Measurements from ENCODE around the gene PIK3C3. TPM values are rescaled to one million over a fixed set of nuclear protein-coding genes. Genes with fewer than 3 reads are reported as not detected.

PIK3C3 gene
- total RNA-seq, 1 experiment from 2014 or later: 23.9 TPM

DNA sequence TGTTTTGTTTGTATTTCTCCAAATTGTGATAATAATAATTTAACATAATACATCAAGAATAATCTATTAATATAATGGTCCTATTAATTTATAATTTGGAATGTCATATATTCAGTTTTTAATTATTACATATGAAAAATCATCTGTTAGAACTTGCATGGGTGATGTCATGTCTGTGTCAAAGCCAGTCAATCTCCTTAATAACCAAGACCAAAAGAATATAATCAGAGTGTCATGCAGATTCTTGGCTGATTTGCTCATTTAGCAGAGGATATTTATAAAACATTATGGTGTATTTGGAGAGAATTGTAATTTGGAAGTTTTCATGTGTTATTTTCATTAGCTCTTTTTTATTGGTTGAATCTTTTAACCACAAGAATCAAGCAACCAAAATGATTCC lies 96.4 kb downstream of the PIK3C3 start:
- ATAC-seq (no peak), DNase-seq (ENCODE audit: low read depth, low spot score) (no peak)
- Histone ChIP-seq H3K4me3 (ENCODE audit: low read depth in 2 of 2, low read length in 2 of 2) (no peak overlapping the region), H3K4me1 (ENCODE audit: control insufficient read depth, insufficient read depth, low read length) (no peaks in the 10 kb centered on the region), H3K27me3 (ENCODE audit: control insufficient read depth, insufficient read depth, low read length) (no peaks in the 10 kb centered on the region), H3K27ac (ENCODE audit: low read length) (no peak overlapping the region), H3K36me3 (ENCODE audit: control insufficient read depth, insufficient read depth, low read length) (no peaks in the 10 kb centered on the region; the same call in 1 of the 2 replicates), H3K9me3 (ENCODE audit: control insufficient read depth, insufficient read depth, low read depth, low read length) (no peaks in the 10 kb centered on the region)
- in situ Hi-C loops (cut with HindIII; ENCODE audit: low pct_unique_long_range_greater_than_20kb, low sequenced_read_pairs) (no loop called here), intact Hi-C loops (cut with micrococcal nuclease; ENCODE audit: unreplicated experiment) (loop anchor here (10.0 kb wide), 1 partner anchor 1513 kb away; no protein-coding TSS in a partner anchor)
- ChIA-PET CTCF (no interaction called here), POLR2A (no interaction called here)
- TF ChIP-seq SIN3A (IDR thresholded peaks at IDR 0.05; ENCODE audit: borderline replicate concordance, insufficient read depth, low read depth, low read length): no peak
- TF ChIP-seq POLR2AphosphoS5 (IDR thresholded peaks at IDR 0.05; ENCODE audit: low read depth, low read length): no peak
- TF ChIP-seq, protein P1, sequence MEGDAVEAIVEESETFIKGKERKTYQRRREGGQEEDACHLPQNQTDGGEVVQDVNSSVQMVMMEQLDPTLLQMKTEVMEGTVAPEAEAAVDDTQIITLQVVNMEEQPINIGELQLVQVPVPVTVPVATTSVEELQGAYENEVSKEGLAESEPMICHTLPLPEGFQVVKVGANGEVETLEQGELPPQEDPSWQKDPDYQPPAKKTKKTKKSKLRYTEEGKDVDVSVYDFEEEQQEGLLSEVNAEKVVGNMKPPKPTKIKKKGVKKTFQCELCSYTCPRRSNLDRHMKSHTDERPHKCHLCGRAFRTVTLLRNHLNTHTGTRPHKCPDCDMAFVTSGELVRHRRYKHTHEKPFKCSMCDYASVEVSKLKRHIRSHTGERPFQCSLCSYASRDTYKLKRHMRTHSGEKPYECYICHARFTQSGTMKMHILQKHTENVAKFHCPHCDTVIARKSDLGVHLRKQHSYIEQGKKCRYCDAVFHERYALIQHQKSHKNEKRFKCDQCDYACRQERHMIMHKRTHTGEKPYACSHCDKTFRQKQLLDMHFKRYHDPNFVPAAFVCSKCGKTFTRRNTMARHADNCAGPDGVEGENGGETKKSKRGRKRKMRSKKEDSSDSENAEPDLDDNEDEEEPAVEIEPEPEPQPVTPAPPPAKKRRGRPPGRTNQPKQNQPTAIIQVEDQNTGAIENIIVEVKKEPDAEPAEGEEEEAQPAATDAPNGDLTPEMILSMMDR (IDR thresholded peaks at IDR 0.05): no peak
- TF ChIP-seq, protein P2, sequence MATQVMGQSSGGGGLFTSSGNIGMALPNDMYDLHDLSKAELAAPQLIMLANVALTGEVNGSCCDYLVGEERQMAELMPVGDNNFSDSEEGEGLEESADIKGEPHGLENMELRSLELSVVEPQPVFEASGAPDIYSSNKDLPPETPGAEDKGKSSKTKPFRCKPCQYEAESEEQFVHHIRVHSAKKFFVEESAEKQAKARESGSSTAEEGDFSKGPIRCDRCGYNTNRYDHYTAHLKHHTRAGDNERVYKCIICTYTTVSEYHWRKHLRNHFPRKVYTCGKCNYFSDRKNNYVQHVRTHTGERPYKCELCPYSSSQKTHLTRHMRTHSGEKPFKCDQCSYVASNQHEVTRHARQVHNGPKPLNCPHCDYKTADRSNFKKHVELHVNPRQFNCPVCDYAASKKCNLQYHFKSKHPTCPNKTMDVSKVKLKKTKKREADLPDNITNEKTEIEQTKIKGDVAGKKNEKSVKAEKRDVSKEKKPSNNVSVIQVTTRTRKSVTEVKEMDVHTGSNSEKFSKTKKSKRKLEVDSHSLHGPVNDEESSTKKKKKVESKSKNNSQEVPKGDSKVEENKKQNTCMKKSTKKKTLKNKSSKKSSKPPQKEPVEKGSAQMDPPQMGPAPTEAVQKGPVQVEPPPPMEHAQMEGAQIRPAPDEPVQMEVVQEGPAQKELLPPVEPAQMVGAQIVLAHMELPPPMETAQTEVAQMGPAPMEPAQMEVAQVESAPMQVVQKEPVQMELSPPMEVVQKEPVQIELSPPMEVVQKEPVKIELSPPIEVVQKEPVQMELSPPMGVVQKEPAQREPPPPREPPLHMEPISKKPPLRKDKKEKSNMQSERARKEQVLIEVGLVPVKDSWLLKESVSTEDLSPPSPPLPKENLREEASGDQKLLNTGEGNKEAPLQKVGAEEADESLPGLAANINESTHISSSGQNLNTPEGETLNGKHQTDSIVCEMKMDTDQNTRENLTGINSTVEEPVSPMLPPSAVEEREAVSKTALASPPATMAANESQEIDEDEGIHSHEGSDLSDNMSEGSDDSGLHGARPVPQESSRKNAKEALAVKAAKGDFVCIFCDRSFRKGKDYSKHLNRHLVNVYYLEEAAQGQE (IDR thresholded peaks at IDR 0.05; ENCODE audit: insufficient read depth in 1 of 2, low read depth in 2 of 2, low read length in 1 of 2): no peak
- TF ChIP-seq TCF7L2 (IDR thresholded peaks at IDR 0.05; ENCODE audit: low read depth, low read length): no peak
- BruUV-seq (replicated peaks): no TSS peak

DNA sequence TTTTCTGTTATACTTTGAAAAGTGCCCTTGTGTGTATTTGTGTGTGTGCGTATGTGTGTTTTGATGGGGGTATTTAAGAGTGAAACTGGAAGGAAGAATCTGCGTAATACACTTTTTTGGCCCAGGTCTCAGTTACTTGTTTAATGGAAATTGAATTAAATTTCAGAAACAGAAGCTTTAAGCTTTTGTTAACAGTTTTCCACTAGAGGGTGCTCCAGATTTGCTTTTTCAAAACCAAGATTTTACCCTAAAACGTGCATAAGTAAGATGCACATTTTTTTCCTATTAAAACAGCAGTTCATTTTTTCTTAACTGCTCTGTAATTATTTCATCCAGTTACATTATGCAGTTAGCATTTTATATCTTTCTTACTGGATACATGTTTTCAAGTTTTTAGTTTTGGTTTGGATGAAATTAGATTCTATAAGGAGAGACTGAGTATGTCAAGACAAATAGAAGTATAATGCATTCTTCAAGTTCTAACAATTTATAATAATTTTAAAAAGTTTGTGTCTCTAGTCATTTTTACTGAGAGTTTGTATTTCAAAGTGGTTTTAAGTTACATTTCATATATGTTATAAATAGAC lies 97.2 kb downstream of the PIK3C3 start:
- Histone ChIP-seq H3K4me1 (ENCODE audit: control insufficient read depth, insufficient read depth, low read length) (no peaks in the 10 kb centered on the region), H3K4me3 (ENCODE audit: low read depth in 2 of 2, low read length in 2 of 2) (no peak overlapping the region), H3K27ac (ENCODE audit: low read length) (no peak overlapping the region), H3K36me3 (ENCODE audit: control insufficient read depth, insufficient read depth, low read length) (no peaks in the 10 kb centered on the region; the same call in 1 of the 2 replicates), H3K9me3 (ENCODE audit: control insufficient read depth, insufficient read depth, low read depth, low read length) (no peaks in the 10 kb centered on the region), H3K27me3 (ENCODE audit: control insufficient read depth, insufficient read depth, low read length) (no peaks in the 10 kb centered on the region)
- TF ChIP-seq, protein P1 (IDR thresholded peaks at IDR 0.05): peak; percentile 8; the same call in 1 of the 2 replicates
- TF ChIP-seq SIN3A (IDR thresholded peaks at IDR 0.05; ENCODE audit: borderline replicate concordance, insufficient read depth, low read depth, low read length): no peak
- DNase-seq (ENCODE audit: low read depth, low spot score) (no peak), ATAC-seq (no peak)
- ChIA-PET POLR2A (no interaction called here), CTCF (no interaction called here)
- BruUV-seq (replicated peaks): no TSS peak
- in situ Hi-C loops (cut with HindIII; ENCODE audit: low pct_unique_long_range_greater_than_20kb, low sequenced_read_pairs): no loop called here
- intact Hi-C loops (cut with micrococcal nuclease; ENCODE audit: unreplicated experiment): loop anchor here (10.0 kb wide), 1 partner anchor 1513 kb away; no protein-coding TSS in a partner anchor

Data from Panc1 (cell line).